ENCODE data around the gene ASNS. TPM values are rescaled to one million over a fixed set of nuclear protein-coding genes. Genes with fewer than 3 reads are reported as not detected.
A peak's percentile ranks its signal among the peaks of the same experiment; 100 is the strongest.

Gene ASNS
- total and polyA plus RNA-seq, 4 donors = 15.7 to 33.3 (median 19.7) TPM

DNA sequence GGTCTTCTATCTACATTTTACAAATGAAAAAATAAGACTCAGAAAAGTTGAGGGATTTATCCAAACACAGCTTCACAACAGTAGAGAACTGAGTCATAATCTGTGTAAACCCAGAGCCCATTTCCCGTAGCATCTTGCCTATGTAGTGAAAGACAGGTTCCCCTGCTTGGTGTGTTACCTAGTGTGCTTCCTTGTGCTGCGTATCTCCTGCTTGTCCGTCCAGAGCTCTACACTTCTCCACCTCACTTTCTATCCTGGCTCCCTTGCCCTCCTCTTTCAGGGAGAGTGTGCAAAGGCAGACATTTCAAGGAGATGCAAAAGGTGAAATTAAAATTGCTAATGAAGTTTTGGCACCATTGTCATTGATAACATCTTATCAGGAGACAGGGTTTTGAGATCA lies 1.4 kb upstream of the ASNS start:
- no peak overlapping the region for H3K27ac ChIP-seq (ENCODE audit: low read depth in 1 of 2, low read length in 2 of 2)
- DNase-seq (no peak), ATAC-seq (ENCODE audit: low FRiP score) (no peak)
- H3K36me3 ChIP-seq (ENCODE audit: control insufficient read depth in 1 of 2, insufficient read depth in 2 of 2, low read length in 1 of 2) = no peaks in the 10 kb centered on the region
- intact Hi-C loops (cut with DNase I) = no loop called here
- H3K27me3 ChIP-seq (ENCODE audit: control insufficient read depth in 1 of 2, insufficient read depth in 2 of 2, low read length in 1 of 2) = no peaks in the 10 kb centered on the region
- H3K9me3 ChIP-seq (ENCODE audit: control insufficient read depth, low read length) = no peaks in the 10 kb centered on the region
- H3K4me3 ChIP-seq (ENCODE audit: low read length in 2 of 2) = no peak overlapping the region
- WGBS, 2 donors = 79% methylated on average over 3 of the region's 3 CpGs
- H3K4me1 ChIP-seq (ENCODE audit: control insufficient read depth in 1 of 2, insufficient read depth in 2 of 2, low read length in 2 of 2) = no peaks in the 10 kb centered on the region

GRCh38 chr7:97871659-97872024 lies 566 bp downstream of the ASNS start:
- WGBS, 2 donors = 2 to 3% methylated on average over 21 of the region's 21 CpGs
- Histone ChIP-seq H3K4me3 (ENCODE audit: low read length in 2 of 2) (peak overlapping the region; percentile 19 to 70), H3K27ac (ENCODE audit: low read depth in 1 of 2, low read length in 2 of 2) (peak overlapping the region in 1 of 2 donors; percentile 22), H3K4me1 (ENCODE audit: control insufficient read depth in 1 of 2, insufficient read depth in 2 of 2, low read length in 2 of 2) (no peaks in the 10 kb centered on the region), H3K36me3 (ENCODE audit: control insufficient read depth in 1 of 2, insufficient read depth in 2 of 2, low read length in 1 of 2) (no peaks in the 10 kb centered on the region), H3K9me3 (ENCODE audit: control insufficient read depth, low read length) (no peaks in the 10 kb centered on the region), H3K27me3 (ENCODE audit: control insufficient read depth in 1 of 2, insufficient read depth in 2 of 2, low read length in 1 of 2) (no peaks in the 10 kb centered on the region)
- intact Hi-C loops (cut with DNase I) = no loop called here
- ATAC-seq (ENCODE audit: low FRiP score) (peak; percentile 45), DNase-seq (no peak)

- H3K36me3 ChIP-seq (ENCODE audit: control insufficient read depth in 1 of 2, insufficient read depth in 2 of 2, low read length in 1 of 2) = peaks cover 0 to 1% of the 10 kb centered on the region in 2 donors
- H3K27ac ChIP-seq (ENCODE audit: low read depth in 1 of 2, low read length in 2 of 2) = no peak overlapping the region
- DNase-seq (no peak), ATAC-seq (ENCODE audit: low FRiP score) (no peak)
- intact Hi-C loops (cut with DNase I) = no loop called here
- H3K4me3 ChIP-seq (ENCODE audit: low read length in 2 of 2) = no peak overlapping the region
- H3K9me3 ChIP-seq (ENCODE audit: control insufficient read depth, low read length) = no peaks in the 10 kb centered on the region
- no peaks in the 10 kb centered on the region for H3K27me3 ChIP-seq (ENCODE audit: control insufficient read depth in 1 of 2, insufficient read depth in 2 of 2, low read length in 1 of 2)
- H3K4me1 ChIP-seq (ENCODE audit: control insufficient read depth in 1 of 2, insufficient read depth in 2 of 2, low read length in 2 of 2) = no peaks in the 10 kb centered on the region
- WGBS, 2 donors = 90 to 94% methylated on average over 10 of the region's 10 CpGs
These were observed 3.4 kb downstream of the ASNS start for GRCh38 chr7:97868788-97869187.

DNA sequence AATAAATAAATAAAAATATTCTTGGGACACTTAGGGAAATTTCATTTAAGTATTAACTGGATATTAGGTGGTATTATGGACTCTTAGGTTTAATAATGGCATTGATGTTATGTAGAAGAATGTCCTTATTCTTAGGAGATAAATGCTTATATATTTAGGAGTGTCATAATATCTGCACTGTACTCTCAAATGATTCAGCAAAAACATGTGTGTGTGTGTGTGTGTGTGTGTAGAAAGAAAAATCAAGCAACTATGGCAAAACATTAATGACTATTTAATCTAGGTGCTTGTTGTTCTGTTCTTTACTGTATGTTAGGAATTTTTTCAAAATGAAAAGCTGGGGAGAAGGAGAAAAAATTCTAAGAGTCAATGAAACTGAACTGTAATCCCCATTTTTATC lies 3.9 kb downstream of the ASNS start:
- no peaks in the 10 kb centered on the region for H3K27me3 ChIP-seq (ENCODE audit: control insufficient read depth in 1 of 2, insufficient read depth in 2 of 2, low read length in 1 of 2)
- H3K9me3 ChIP-seq (ENCODE audit: control insufficient read depth, low read length) = no peaks in the 10 kb centered on the region
- no peak for DNase-seq
- H3K4me1 ChIP-seq (ENCODE audit: control insufficient read depth in 1 of 2, insufficient read depth in 2 of 2, low read length in 2 of 2) = no peaks in the 10 kb centered on the region
- peaks cover 0 to 1% of the 10 kb centered on the region in 2 donors for H3K36me3 ChIP-seq (ENCODE audit: control insufficient read depth in 1 of 2, insufficient read depth in 2 of 2, low read length in 1 of 2)
- no peak for ATAC-seq (ENCODE audit: low FRiP score)
- H3K27ac ChIP-seq (ENCODE audit: low read depth in 1 of 2, low read length in 2 of 2) = no peak overlapping the region
- no peak overlapping the region for H3K4me3 ChIP-seq (ENCODE audit: low read length in 2 of 2)
- intact Hi-C loops (cut with DNase I) = no loop called here

DNA sequence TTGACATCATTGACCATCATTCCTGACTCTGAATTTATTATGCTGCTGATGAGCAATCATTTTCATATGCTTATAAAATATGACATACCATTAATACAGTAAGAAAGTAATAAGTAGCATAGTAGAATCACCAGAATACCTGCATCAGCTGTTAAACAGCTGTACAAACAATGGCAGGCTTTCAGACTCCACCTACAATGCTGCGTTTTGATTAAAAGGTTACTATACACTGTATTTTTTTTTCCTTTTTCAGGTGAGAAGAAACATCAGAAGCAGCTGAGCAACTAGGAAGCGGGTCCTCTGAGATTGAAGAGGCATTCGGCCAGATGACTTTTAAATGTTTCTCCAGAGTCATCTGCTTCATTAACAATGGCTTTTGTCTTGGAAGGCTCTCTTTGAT lies 7.1 kb downstream of the ASNS start:
- H3K36me3 ChIP-seq (ENCODE audit: control insufficient read depth in 1 of 2, insufficient read depth in 2 of 2, low read length in 1 of 2) = peaks cover 0 to 1% of the 10 kb centered on the region in 2 donors
- DNase-seq = no peak
- H3K27me3 ChIP-seq (ENCODE audit: control insufficient read depth in 1 of 2, insufficient read depth in 2 of 2, low read length in 1 of 2) = no peaks in the 10 kb centered on the region
- no peak for ATAC-seq (ENCODE audit: low FRiP score)
- H3K4me1 ChIP-seq (ENCODE audit: control insufficient read depth in 1 of 2, insufficient read depth in 2 of 2, low read length in 2 of 2) = no peaks in the 10 kb centered on the region
- 84 to 89% methylated on average over 3 of the region's 3 CpGs for WGBS, 2 donors
- H3K9me3 ChIP-seq (ENCODE audit: control insufficient read depth, low read length) = no peaks in the 10 kb centered on the region
- H3K4me3 ChIP-seq (ENCODE audit: low read length in 2 of 2) = no peak overlapping the region
- no peak overlapping the region for H3K27ac ChIP-seq (ENCODE audit: low read depth in 1 of 2, low read length in 2 of 2)
- intact Hi-C loops (cut with DNase I) = no loop called here

DNA sequence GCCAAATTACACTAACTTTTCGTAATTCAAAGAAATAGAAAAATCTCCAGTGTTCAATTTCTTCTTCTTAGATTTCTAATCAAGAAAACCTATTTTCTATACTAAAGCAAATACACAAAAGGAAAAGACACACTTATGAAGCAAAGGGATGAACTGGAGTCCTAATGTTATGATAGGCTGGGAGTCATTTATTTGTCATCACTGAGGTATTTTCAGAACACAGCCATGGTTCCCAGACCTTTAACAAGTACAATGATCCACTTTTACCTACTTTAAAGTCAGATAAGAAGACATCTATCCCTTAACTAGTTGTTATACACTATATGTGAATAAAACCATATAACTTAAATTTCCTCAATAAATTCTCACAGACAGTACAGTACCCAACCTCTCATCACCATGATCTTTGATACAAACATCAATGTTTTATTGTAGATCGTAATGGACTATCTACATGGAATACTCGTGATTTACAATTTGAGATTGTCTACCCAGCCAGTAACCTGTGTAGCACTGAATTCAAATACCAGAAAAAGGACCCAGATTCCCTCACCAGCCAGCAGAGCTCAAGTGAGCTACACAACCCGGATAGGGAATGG lies 12.5 kb downstream of the ASNS start:
- Histone ChIP-seq H3K27ac (ENCODE audit: low read depth in 1 of 2, low read length in 2 of 2) (no peak overlapping the region), H3K36me3 (ENCODE audit: control insufficient read depth in 1 of 2, insufficient read depth in 2 of 2, low read length in 1 of 2) (peaks cover 0 to 2% of the 10 kb centered on the region in 2 donors), H3K27me3 (ENCODE audit: control insufficient read depth in 1 of 2, insufficient read depth in 2 of 2, low read length in 1 of 2) (no peaks in the 10 kb centered on the region), H3K9me3 (ENCODE audit: control insufficient read depth, low read length) (no peaks in the 10 kb centered on the region), H3K4me1 (ENCODE audit: control insufficient read depth in 1 of 2, insufficient read depth in 2 of 2, low read length in 2 of 2) (no peaks in the 10 kb centered on the region), H3K4me3 (ENCODE audit: low read length in 2 of 2) (no peak overlapping the region)
- WGBS, 2 donors = 89 to 90% methylated on average over 4 of the region's 4 CpGs
- no peak for DNase-seq
- intact Hi-C loops (cut with DNase I) = no loop called here
- ATAC-seq (ENCODE audit: low FRiP score) = no peak

GRCh38 chr7:97858221-97858620 lies 14.0 kb downstream of the ASNS start:
- no peaks in the 10 kb centered on the region for H3K27me3 ChIP-seq (ENCODE audit: control insufficient read depth in 1 of 2, insufficient read depth in 2 of 2, low read length in 1 of 2)
- H3K27ac ChIP-seq (ENCODE audit: low read depth in 1 of 2, low read length in 2 of 2) = no peak overlapping the region
- intact Hi-C loops (cut with DNase I) = no loop called here
- H3K36me3 ChIP-seq (ENCODE audit: control insufficient read depth in 1 of 2, insufficient read depth in 2 of 2, low read length in 1 of 2) = peaks cover 0 to 4% of the 10 kb centered on the region in 2 donors
- ATAC-seq (ENCODE audit: low FRiP score) (no peak), DNase-seq (no peak)
- 95 to 96% methylated on average over 2 of the region's 2 CpGs for WGBS, 2 donors
- no peaks in the 10 kb centered on the region for H3K9me3 ChIP-seq (ENCODE audit: control insufficient read depth, low read length)
- H3K4me3 ChIP-seq (ENCODE audit: low read length in 2 of 2) = no peak overlapping the region
- no peaks in the 10 kb centered on the region for H3K4me1 ChIP-seq (ENCODE audit: control insufficient read depth in 1 of 2, insufficient read depth in 2 of 2, low read length in 2 of 2)

GRCh38 chr7:97857544-97857943 lies 14.7 kb downstream of the ASNS start:
- intact Hi-C loops (cut with DNase I) = no loop called here
- Histone ChIP-seq H3K36me3 (ENCODE audit: control insufficient read depth in 1 of 2, insufficient read depth in 2 of 2, low read length in 1 of 2) (peaks cover 0 to 4% of the 10 kb centered on the region in 2 donors), H3K4me3 (ENCODE audit: low read length in 2 of 2) (no peak overlapping the region)

GRCh38 chr7:97851683-97852082 lies 20.5 kb downstream of the ASNS start:
- ATAC-seq (ENCODE audit: low FRiP score) (no peak), DNase-seq (no peak)
- Histone ChIP-seq H3K4me1 (ENCODE audit: control insufficient read depth in 1 of 2, insufficient read depth in 2 of 2, low read length in 2 of 2) (no peaks in the 10 kb centered on the region), H3K36me3 (ENCODE audit: control insufficient read depth in 1 of 2, insufficient read depth in 2 of 2, low read length in 1 of 2) (peaks cover 0 to 4% of the 10 kb centered on the region in 2 donors), H3K9me3 (ENCODE audit: control insufficient read depth, low read length) (no peaks in the 10 kb centered on the region), H3K27ac (ENCODE audit: low read depth in 1 of 2, low read length in 2 of 2) (no peak overlapping the region), H3K4me3 (ENCODE audit: low read length in 2 of 2) (no peak overlapping the region), H3K27me3 (ENCODE audit: control insufficient read depth in 1 of 2, insufficient read depth in 2 of 2, low read length in 1 of 2) (no peaks in the 10 kb centered on the region)
- 24 to 31% methylated on average over 2 of the region's 2 CpGs for WGBS, 2 donors
- intact Hi-C loops (cut with DNase I) = no loop called here

More at GRCh38 chr7:97857544-97857943, 14.7 kb downstream of the ASNS start:
- H3K4me1 ChIP-seq (ENCODE audit: control insufficient read depth in 1 of 2, insufficient read depth in 2 of 2, low read length in 2 of 2) = no peaks in the 10 kb centered on the region
- H3K27ac ChIP-seq (ENCODE audit: low read depth in 1 of 2, low read length in 2 of 2) = no peak overlapping the region
- DNase-seq (no peak), ATAC-seq (ENCODE audit: low FRiP score) (no peak)
- no peaks in the 10 kb centered on the region for H3K27me3 ChIP-seq (ENCODE audit: control insufficient read depth in 1 of 2, insufficient read depth in 2 of 2, low read length in 1 of 2)
- WGBS, 2 donors = 77 to 90% methylated on average over 5 of the region's 5 CpGs
- H3K9me3 ChIP-seq (ENCODE audit: control insufficient read depth, low read length) = no peaks in the 10 kb centered on the region

Data from aorta (tissue), 5 donors.